Endothelial cell of umbilical vein (primary cell): ENCODE results near the gene DRC7. TPM values are rescaled to one million over a fixed set of nuclear protein-coding genes. Genes with fewer than 3 reads are reported as not detected.

Experiments
- BruUV-seq: library from RNA; stranded (reverse); fragments of 400-500 nt; replicated peaks from 2 replicates; lab custom pipeline; 2021; lab: Mats Ljungman, UMichigan
- CTCF ChIA-PET: fragments of 300-600, 350-600 bp; sonication (Branson Sonifier 250); formaldehyde crosslinking; loops from one replicate; lab custom pipeline; 2021; ENCODE audit warnings: antibody characterized with exemption, inconsistent platforms; lab: Charles Lee
- POLR2A ChIA-PET: fragments of 300-600, 350-600 bp; sonication (Branson Sonifier 250); formaldehyde crosslinking; loops from one replicate; lab custom pipeline; 2021; ENCODE audit warnings: antibody characterized with exemption, inconsistent platforms; lab: Charles Lee
- DNase-seq: peaks from one replicate; pipeline ENCODE4 v3.0.0-alpha.2; 2011; ENCODE audit warnings: low read depth, low spot score
- FAIRE-seq: peaks from 2 replicates; lab custom pipeline; 2011; peaks lifted over from hg19 to GRCh38; lab: Jason Lieb, UNC
- H2AFZ ChIP-seq: 2 replicates; pipeline ENCODE4 v1.6.0; 2012; ENCODE audit warnings: low read depth, low read length, control low read depth, inconsistent platforms
- H3K27ac ChIP-seq: 2 replicates; pipeline ENCODE4 v1.5.1; 2011; ENCODE audit warnings: low read depth, mild to moderate bottlenecking, control low read depth, low read length, moderate library complexity; ENCODE audit not compliant: insufficient read depth
- H3K27me3 ChIP-seq, 2 experiments: 2 replicates each; pipeline versions ENCODE4 v1.6.0 to v1.6.1; 2011; ENCODE audit warnings: low read length in 2 of 2, mixed read lengths in 1 of 2; ENCODE audit not compliant: control insufficient read depth in 2 of 2, insufficient read depth in 2 of 2
- H3K36me3 ChIP-seq, 2 experiments: 2 replicates in 1 of 2; 3 replicates in 1 of 2; pipeline ENCODE4 v1.5.1; 2011; ENCODE audit warnings: low read length in 2 of 2, mild to moderate bottlenecking in 1 of 2, moderate library complexity in 1 of 2; ENCODE audit not compliant: control insufficient read depth in 2 of 2, insufficient read depth in 2 of 2; ENCODE audit errors: extremely low read depth in 1 of 2
- H3K4me1 ChIP-seq: 3 replicates; pipeline ENCODE4 v1.5.1; 2011; ENCODE audit warnings: mild to moderate bottlenecking, low read length; ENCODE audit not compliant: control insufficient read depth, insufficient read depth; ENCODE audit errors: extremely low read depth
- H3K4me2 ChIP-seq: 2 replicates; pipeline ENCODE4 v1.6.1; 2011; ENCODE audit warnings: low read length, control low read depth, mixed read lengths; ENCODE audit not compliant: insufficient read depth
- H3K4me3 ChIP-seq, 3 experiments: fragments of 200-600 bp in 1 of 3; sonication (generic), shearing (Covaris generic) in 1 of 3; replicated peaks in 1 of 3; 2 replicates each; pipeline ENCODE4 v1.5.1; 2011 to 2016; ENCODE audit warnings: control low read depth in 3 of 3, low read length in 3 of 3, mild to moderate bottlenecking in 2 of 3, inconsistent platforms in 1 of 3, low read depth in 1 of 3, moderate library complexity in 1 of 3; ENCODE audit not compliant: insufficient read depth in 1 of 3
- H3K79me2 ChIP-seq: 2 replicates; pipeline ENCODE4 v1.6.0; 2012; ENCODE audit warnings: low read length, inconsistent platforms; ENCODE audit not compliant: control insufficient read depth, insufficient read depth
- H3K9ac ChIP-seq: replicated peaks from 2 replicates; pipeline ENCODE3; 2011; ENCODE audit warnings: low read length, control low read depth; ENCODE audit not compliant: insufficient read depth; ENCODE audit errors: extremely low read depth
- H3K9me1 ChIP-seq: replicated peaks from 3 replicates; pipeline ENCODE4 v1.6.0; 2011; ENCODE audit warnings: mild to moderate bottlenecking, low read length; ENCODE audit not compliant: control insufficient read depth, insufficient read depth; ENCODE audit errors: extremely low read depth
- H3K9me3 ChIP-seq: replicated peaks from 2 replicates; pipeline ENCODE4 v1.5.1; 2012; ENCODE audit warnings: low read length, inconsistent platforms; ENCODE audit not compliant: control insufficient read depth, insufficient read depth
- H4K20me1 ChIP-seq: replicated peaks from 2 replicates; pipeline ENCODE3; 2011; ENCODE audit warnings: mild to moderate bottlenecking, low read length; ENCODE audit not compliant: control insufficient read depth, insufficient read depth; ENCODE audit errors: extremely low read depth
- CTCF ChIP-seq, 2 donors: IDR thresholded peaks; 1 replicate in 1 of 2; 2 replicates in 1 of 2; pipeline ENCODE4 v1.5.1; 2011; ENCODE audit warnings: low read length in 2 of 2, mild to moderate bottlenecking in 2 of 2, moderate library complexity in 2 of 2, control low read depth in 1 of 2, inconsistent platforms in 1 of 2, low read depth in 1 of 2; ENCODE audit not compliant: insufficient read depth in 1 of 2; ENCODE audit errors: extremely low read depth in 1 of 2
- EZH2 ChIP-seq: IDR thresholded peaks from 2 replicates; pipeline ENCODE4 v1.6.1; 2012; ENCODE audit warnings: borderline replicate concordance, low read depth, mild to moderate bottlenecking, moderate library complexity, low read length, inconsistent platforms; ENCODE audit not compliant: severe bottlenecking
- FOS ChIP-seq: IDR thresholded peaks from 2 replicates; pipeline ENCODE4 v1.6.1; 2011; ENCODE audit warnings: mild to moderate bottlenecking, low read length, moderate library complexity, borderline replicate concordance; ENCODE audit not compliant: insufficient read depth
- GATA2 ChIP-seq: IDR thresholded peaks from 2 replicates; pipeline ENCODE4 v1.7.0; 2011; ENCODE audit warnings: low read depth, mild to moderate bottlenecking, moderate library complexity, mixed read lengths, low read length; ENCODE audit not compliant: insufficient read length, insufficient read depth
- JUN ChIP-seq: IDR thresholded peaks from 2 replicates; pipeline ENCODE4 v1.6.1; 2011; ENCODE audit warnings: borderline replicate concordance, low read depth; ENCODE audit not compliant: insufficient read length, insufficient read depth
- MAX ChIP-seq: IDR thresholded peaks from 2 replicates; pipeline ENCODE4 v1.6.1; 2011; ENCODE audit not compliant: insufficient read depth, insufficient read length
- MYC ChIP-seq: IDR thresholded peaks from one replicate; pipeline ENCODE4 v1.6.1; 2011; ENCODE audit warnings: mild to moderate bottlenecking, low read depth, low read length
- POLR2A ChIP-seq: IDR thresholded peaks from 2 replicates; pipeline ENCODE4 v1.6.1; 2012; ENCODE audit warnings: low read depth, mild to moderate bottlenecking, control low read depth, low read length
- POLR2AphosphoS5 ChIP-seq: IDR thresholded peaks from 2 replicates; pipeline ENCODE4 v1.6.1; 2012; ENCODE audit warnings: low read depth, mild to moderate bottlenecking, control low read depth, low read length, moderate library complexity; ENCODE audit not compliant: insufficient read depth
- dilution Hi-C: fragments of 300-500 bp; cut with MboI; formaldehyde crosslinking; loops from one replicate; pipeline ENCODE4 v1.15.0; 2019; ENCODE audit warnings: low sequenced_read_pairs; ENCODE audit not compliant: extremely low pct_ligation_motif_present
- intact Hi-C: fragments of 100-400 bp; cut with micrococcal nuclease; formaldehyde crosslinking; loops from one replicate; pipeline ENCODE4 v1.10.0; 2022
- polyA plus RNA-seq, 4 experiments: library from polyadenylated mRNA; depleted of rRNA in 3 of 4; stranded (reverse) in 3 of 4; unstranded in 1 of 4; fragments of >200 nt; gene quantifications; 2 replicates each; pipeline versions ENCODE4 v1.2.1 to v1.2.3, GENCODE V29; 2011 to 2012; ENCODE audit warnings: missing spikeins in 1 of 4
- total RNA-seq: library from RNA; stranded (reverse); gene quantifications from 2 replicates; pipeline ENCODE4 v1.2.3, GENCODE V29; 2021

The DRC7 gene
- total and polyA plus RNA-seq, 2 donors (not counting 3 experiments of a cell fraction or from before 2014, with no cell fraction given) = 0.13 to 0.77 TPM

- Histone ChIP-seq H3K4me3 (no peak overlapping the region), H2AFZ (no peak overlapping the region), H3K79me2 (no peaks in the 10 kb centered on the region), H3K27me3 (peaks cover 2 to 5% of the 10 kb centered on the region in 2 experiments), H3K27ac (no peak overlapping the region), H3K9me1 (no peaks in the 10 kb centered on the region), H3K4me2 (no peak overlapping the region), H3K9ac (no peak overlapping the region), H3K36me3 (no peaks in the 10 kb centered on the region), H3K9me3 (no peaks in the 10 kb centered on the region), H3K4me1 (no peaks in the 10 kb centered on the region), H4K20me1 (no peaks in the 10 kb centered on the region)
- DNase-seq (no peak), FAIRE-seq (no peak)
- POLR2A ChIA-PET = no interaction called here
- no TSS peak for BruUV-seq
- intact Hi-C loops = no loop called here
- CTCF ChIA-PET = no interaction called here
- TF ChIP-seq CTCF (IDR thresholded peaks at IDR 0.05; ENCODE audit: extremely low read depth in 1 of 2, insufficient read depth in 1 of 2, low read depth in 1 of 2, low read length in 2 of 2) = no peak
- no peak for TF ChIP-seq EZH2
- no peak for TF ChIP-seq POLR2AphosphoS5
- no peak for TF ChIP-seq POLR2A
- TF ChIP-seq MYC = no peak
- no peak for TF ChIP-seq MAX
- TF ChIP-seq JUN = no peak
- TF ChIP-seq FOS = no peak
- TF ChIP-seq GATA2 = no peak
- dilution Hi-C loops = no loop called here
These were observed 1.1 kb downstream of the DRC7 start for GRCh38 chr16:57695680-57696069.
